Left lung (tissue), 10 donors: Measurements from ENCODE around the gene PSMD12. TPM values are rescaled to one million over a fixed set of nuclear protein-coding genes. Genes with fewer than 3 reads are reported as not detected.
"Not testable (repeated sequence)": the region's sequence is repeated elsewhere in the genome, so short reads cannot be mapped to it uniquely, and the experiment has no call there.

ENCODE experiments used
- ATAC-seq: fragments of 200-7000 bp; cut with Tn5 transposase; one replicate; pipeline ENCODE4 v1.9.1; 2020; ENCODE audit warnings: moderate library complexity
- DNase-seq, 4 donors: peaks; one replicate each; pipeline ENCODE4 v3.0.0-alpha.2; 2013 to 2020
- H3K27ac ChIP-seq, 2 donors: fragments of 200-600 bp; sonication (generic) in 1 of 2; one replicate each; pipeline versions ENCODE4 v1.5.0 to v1.8.0; 2020 to 2021
- H3K27me3 ChIP-seq, 2 donors: fragments of 200-600 bp; sonication (generic) in 1 of 2; one replicate each; pipeline versions ENCODE4 v1.5.0 to v1.8.0; 2020 to 2021
- H3K36me3 ChIP-seq, 2 donors: fragments of 200-600 bp; sonication (generic) in 1 of 2; one replicate each; pipeline versions ENCODE4 v1.5.0 to v1.8.0; 2020 to 2021
- H3K4me1 ChIP-seq, 2 donors: fragments of 200-600 bp; one replicate each; pipeline ENCODE4 v1.8.0; 2021
- H3K4me3 ChIP-seq, 2 donors: fragments of 200-600 bp; sonication (generic) in 1 of 2; one replicate each; pipeline versions ENCODE4 v1.5.0 to v1.8.0; 2020 to 2021; ENCODE audit warnings: mild to moderate bottlenecking in 1 of 2
- H3K9me3 ChIP-seq, 2 donors: fragments of 200-600 bp; sonication (generic) in 1 of 2; one replicate each; pipeline versions ENCODE4 v1.5.0 to v1.8.0; 2020 to 2021
- intact Hi-C, 2 donors: fragments of 100-400 bp; cut with DNase I; formaldehyde crosslinking; loops; one replicate each; pipeline versions ENCODE4 v1.11.2 to v1.14.2; 2022
- polyA plus RNA-seq, 6 donors: library from polyadenylated mRNA; unstranded; fragments of 120-200 nt; gene quantifications; one replicate each; pipeline ENCODE4 v1.2.1, GENCODE V29; 2013; ENCODE audit not compliant: insufficient read length in 6 of 6
- total RNA-seq, 2 donors: library from RNA; stranded (reverse); fragmentation: NEBNext Ultra II Directional; extraction: Animal tissue kit (Norgen Biotek cat#: 25700); gene quantifications; one replicate each; pipeline ENCODE4 v1.2.1, GENCODE V29; 2021
- TF ChIP-seq, protein P1 (sequence below), 2 donors: fragments of 200-600 bp; sonication (generic) in 1 of 2; IDR thresholded peaks; one replicate each; pipeline versions ENCODE4 v1.5.0 to v1.8.0; 2021; ENCODE audit warnings: antibody characterized with exemption in 2 of 2
- donor health status: DM: no; HTN: yes; CAD: no.
- donor health status: DM: no; HTN: no; CAD: no.

PSMD12 gene
- total and polyA plus RNA-seq, 8 donors: 40.0 to 56.6 (median 43.5) TPM

- H3K9me3 ChIP-seq: no peaks in the 10 kb centered on the region
- H3K27me3 ChIP-seq: no peaks in the 10 kb centered on the region
- peaks cover 0 to 9% of the 10 kb centered on the region in 2 donors for H3K4me1 ChIP-seq
- TF ChIP-seq, protein P1, sequence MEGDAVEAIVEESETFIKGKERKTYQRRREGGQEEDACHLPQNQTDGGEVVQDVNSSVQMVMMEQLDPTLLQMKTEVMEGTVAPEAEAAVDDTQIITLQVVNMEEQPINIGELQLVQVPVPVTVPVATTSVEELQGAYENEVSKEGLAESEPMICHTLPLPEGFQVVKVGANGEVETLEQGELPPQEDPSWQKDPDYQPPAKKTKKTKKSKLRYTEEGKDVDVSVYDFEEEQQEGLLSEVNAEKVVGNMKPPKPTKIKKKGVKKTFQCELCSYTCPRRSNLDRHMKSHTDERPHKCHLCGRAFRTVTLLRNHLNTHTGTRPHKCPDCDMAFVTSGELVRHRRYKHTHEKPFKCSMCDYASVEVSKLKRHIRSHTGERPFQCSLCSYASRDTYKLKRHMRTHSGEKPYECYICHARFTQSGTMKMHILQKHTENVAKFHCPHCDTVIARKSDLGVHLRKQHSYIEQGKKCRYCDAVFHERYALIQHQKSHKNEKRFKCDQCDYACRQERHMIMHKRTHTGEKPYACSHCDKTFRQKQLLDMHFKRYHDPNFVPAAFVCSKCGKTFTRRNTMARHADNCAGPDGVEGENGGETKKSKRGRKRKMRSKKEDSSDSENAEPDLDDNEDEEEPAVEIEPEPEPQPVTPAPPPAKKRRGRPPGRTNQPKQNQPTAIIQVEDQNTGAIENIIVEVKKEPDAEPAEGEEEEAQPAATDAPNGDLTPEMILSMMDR (IDR thresholded peaks at IDR 0.05): no peak
- no peak for DNase-seq
- H3K27ac ChIP-seq: no peak overlapping the region
- intact Hi-C loops: no loop called here
- no peak for ATAC-seq
- no peak overlapping the region for H3K4me3 ChIP-seq
- H3K36me3 ChIP-seq: peaks cover 0 to 99% of the 10 kb centered on the region in 2 donors
These were observed 18.6 kb downstream of the PSMD12 start for GRCh38 chr17:67347826-67348225.

- Histone ChIP-seq H3K27ac (no peak overlapping the region), H3K4me3 (no peak overlapping the region), H3K9me3 (no peaks in the 10 kb centered on the region), H3K27me3 (no peaks in the 10 kb centered on the region), H3K4me1 (no peaks in the 10 kb centered on the region), H3K36me3 (peaks cover 0 to 95% of the 10 kb centered on the region in 2 donors)
- ATAC-seq (no peak), DNase-seq (no peak)
- intact Hi-C loops: no loop called here
- TF ChIP-seq, protein P1 (IDR thresholded peaks at IDR 0.05): no peak
These were observed 23.1 kb downstream of the PSMD12 start for GRCh38 chr17:67343237-67343636.

- H3K4me1 ChIP-seq, intact Hi-C loops, H3K9me3 ChIP-seq, H3K27me3 ChIP-seq, H3K4me3 ChIP-seq, DNase-seq, H3K27ac ChIP-seq, ATAC-seq: not testable (repeated sequence)
- H3K36me3 ChIP-seq: peaks cover 0 to 56% of the 10 kb centered on the region in 2 donors
These were observed 28.0 kb downstream of the PSMD12 start for GRCh38 chr17:67338353-67338752.

DNA sequence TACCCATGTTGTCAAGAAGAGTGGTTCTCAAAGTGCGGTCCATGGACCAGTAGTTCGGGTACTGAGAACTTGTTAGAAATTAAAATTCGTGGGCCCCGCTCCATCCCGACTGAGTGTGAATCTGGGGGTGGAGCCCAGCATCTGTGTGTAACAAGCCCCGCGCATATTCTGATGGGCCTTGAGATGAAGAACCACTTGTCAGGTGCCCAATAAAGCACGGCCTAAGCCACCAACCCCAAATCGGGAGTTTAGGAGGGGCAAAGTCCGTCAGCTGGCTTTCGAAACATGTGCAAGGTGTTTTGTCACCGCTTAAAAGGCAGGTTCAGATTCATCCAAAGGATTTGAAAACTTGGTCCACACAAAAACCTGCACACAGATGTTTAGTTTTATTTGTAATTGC lies 29.5 kb downstream of the PSMD12 start:
- Histone ChIP-seq H3K36me3 (peaks cover 0 to 41% of the 10 kb centered on the region in 2 donors), H3K9me3 (no peaks in the 10 kb centered on the region), H3K4me3 (no peak overlapping the region), H3K4me1 (no peaks in the 10 kb centered on the region), H3K27me3 (no peaks in the 10 kb centered on the region), H3K27ac (no peak overlapping the region)
- no peak for DNase-seq
- no peak for ATAC-seq
- TF ChIP-seq, protein P1 (IDR thresholded peaks at IDR 0.05): no peak
- intact Hi-C loops: no loop called here

DNA sequence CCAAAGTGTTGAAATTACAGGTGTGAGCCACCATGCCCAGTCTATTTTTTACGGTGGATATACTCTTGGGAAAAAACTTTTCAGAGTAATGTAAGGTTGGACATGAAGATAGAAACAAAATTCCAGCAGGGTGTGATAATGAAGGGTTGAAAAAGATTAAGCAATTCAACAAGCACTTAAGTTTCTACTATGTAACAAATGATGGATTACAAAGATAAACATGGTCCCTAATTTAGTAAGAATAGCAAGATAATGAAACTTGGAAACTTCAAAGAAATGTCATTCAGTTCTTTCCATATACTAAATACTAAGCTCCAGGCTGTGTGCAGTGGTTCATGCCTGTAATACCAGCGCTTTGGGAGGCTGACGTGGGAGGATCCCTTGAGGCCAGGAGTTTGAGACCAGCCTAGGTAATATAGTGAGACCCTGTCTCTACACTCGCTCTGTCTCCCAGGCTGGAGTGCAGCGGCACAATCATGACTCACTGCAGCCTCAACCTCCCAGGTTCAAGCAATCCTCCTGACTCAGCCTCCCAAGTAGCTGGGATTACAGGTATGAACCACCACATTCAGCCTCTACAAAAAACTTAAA lies 31.0 kb downstream of the PSMD12 start:
- TF ChIP-seq, protein P1 (IDR thresholded peaks at IDR 0.05): no peak

GRCh38 chr17:67332162-67332508 lies 34.2 kb downstream of the PSMD12 start:
- intact Hi-C loops, H3K4me3 ChIP-seq, H3K9me3 ChIP-seq, H3K27ac ChIP-seq, ATAC-seq, H3K4me1 ChIP-seq, H3K27me3 ChIP-seq, DNase-seq, H3K36me3 ChIP-seq: not testable (repeated sequence)

More for the DNA sequence above, 31.0 kb downstream of the PSMD12 start:
- Histone ChIP-seq H3K27me3 (no peaks in the 10 kb centered on the region), H3K27ac (no peak overlapping the region), H3K4me3 (no peak overlapping the region), H3K36me3 (peaks cover 0 to 26% of the 10 kb centered on the region in 2 donors), H3K9me3 (no peaks in the 10 kb centered on the region), H3K4me1 (no peaks in the 10 kb centered on the region)
- ATAC-seq (no peak), DNase-seq (no peak)
- intact Hi-C loops: no loop called here

DNA sequence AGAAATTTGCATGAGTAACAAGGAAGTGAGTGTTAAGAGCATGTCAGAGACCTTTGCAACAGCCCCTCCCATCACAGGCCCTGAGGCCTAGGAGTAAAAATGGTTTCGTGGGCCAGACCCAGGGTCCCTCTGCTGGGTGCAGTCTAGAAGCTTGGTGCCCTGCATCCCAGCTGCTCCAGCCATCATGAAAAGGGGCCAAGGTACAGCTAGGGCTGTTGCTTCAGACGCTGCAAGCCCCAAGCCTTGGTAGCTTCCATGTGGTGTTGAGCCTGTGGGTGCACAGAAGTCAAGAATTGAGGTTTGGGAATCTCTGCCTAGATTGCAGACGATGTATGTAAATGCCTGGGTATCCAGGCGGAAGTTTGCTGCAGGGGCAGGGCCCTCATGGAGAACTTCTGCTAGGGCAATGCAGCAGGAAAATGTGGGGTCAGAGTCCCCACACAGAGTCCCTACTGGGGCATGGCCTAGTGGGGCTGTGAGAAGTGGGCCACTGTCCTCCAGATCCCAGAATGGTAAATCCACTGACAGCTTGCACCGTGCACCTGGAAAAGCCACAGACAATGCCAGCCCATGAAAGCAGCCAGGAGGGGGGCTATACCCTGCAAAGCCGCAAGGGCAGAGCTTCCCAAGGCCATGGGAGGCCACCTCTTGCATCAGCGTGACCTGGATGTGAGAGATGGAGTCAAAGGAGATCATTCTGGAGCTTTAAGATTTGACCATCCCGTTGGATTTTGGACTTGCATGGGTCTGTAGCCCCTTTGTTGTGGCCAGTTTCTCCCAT lies 34.8 kb downstream of the PSMD12 start:
- H3K27me3 ChIP-seq, intact Hi-C loops, H3K9me3 ChIP-seq, ATAC-seq, H3K36me3 ChIP-seq, H3K4me1 ChIP-seq, H3K27ac ChIP-seq, H3K4me3 ChIP-seq, DNase-seq: not testable (repeated sequence)
